Measurements from ENCODE around the gene TP53BP1. TPM values are rescaled to one million over a fixed set of nuclear protein-coding genes. Genes with fewer than 3 reads are reported as not detected.
"Not testable (repeated sequence)": the region's sequence is repeated elsewhere in the genome, so short reads cannot be mapped to it uniquely, and the experiment has no call there.

Gene TP53BP1
- total RNA-seq, 1 donor from 2014 or later = 16.5 TPM

- no peak for ATAC-seq
These were observed 82.3 kb downstream of the TP53BP1 start for GRCh38 chr15:43410572-43411214.

GRCh38 chr15:43408789-43409188 lies 84.2 kb downstream of the TP53BP1 start:
- no peak for ATAC-seq

GRCh38 chr15:43406808-43407207 lies 86.1 kb downstream of the TP53BP1 start:
- no peak for ATAC-seq

GRCh38 chr15:43406189-43406588 lies 86.8 kb downstream of the TP53BP1 start:
- no peak for ATAC-seq

GRCh38 chr15:43404130-43404529 lies 88.8 kb downstream of the TP53BP1 start:
- ATAC-seq = no peak

GRCh38 chr15:43403616-43404015 lies 89.3 kb downstream of the TP53BP1 start:
- no peak for ATAC-seq

- no peak for ATAC-seq
These were observed 90.7 kb downstream of the TP53BP1 start for GRCh38 chr15:43402255-43402654.

- not testable (repeated sequence) for ATAC-seq
These were observed 99.4 kb downstream of the TP53BP1 start for GRCh38 chr15:43393592-43393991.

GRCh38 chr15:43390723-43391122 lies 102.2 kb downstream of the TP53BP1 start:
- no peak for ATAC-seq

GRCh38 chr15:43383070-43383469 lies 109.9 kb downstream of the TP53BP1 start:
- ATAC-seq = no peak

GRCh38 chr15:43382310-43382709 lies 110.6 kb downstream of the TP53BP1 start:
- ATAC-seq = no peak

GRCh38 chr15:43378601-43379000 lies 114.4 kb downstream of the TP53BP1 start:
- no peak for ATAC-seq

GRCh38 chr15:43376017-43376705 lies 116.8 kb downstream of the TP53BP1 start:
- peak; percentile 59 for ATAC-seq

- peak; percentile 85 for ATAC-seq
These were observed 121.7 kb downstream of the TP53BP1 start, which contains the start of the genes TUBGCP4 and ZSCAN29 for GRCh38 chr15:43370975-43371974. TSS of gene TUBGCP4 (plus strand) at chr15:43371101. CDS start at chr15:43371355, 254 bp downstream. TSS of gene ZSCAN29 (minus strand) at chr15:43371043. CDS start at chr15:43369913, 1,130 bp downstream.

- peak; percentile 30 for ATAC-seq
These were observed 122.5 kb downstream of the TP53BP1 start for GRCh38 chr15:43370310-43370974.

- no peak for ATAC-seq
These were observed 131.5 kb downstream of the TP53BP1 start for GRCh38 chr15:43361313-43361903.

GRCh38 chr15:43360821-43361220 lies 132.1 kb downstream of the TP53BP1 start:
- ATAC-seq = no peak

Measured in esophagus mucosa (tissue), 1 donor.